HG03066 (cell line): ENCODE results near the gene TRIM59.
"Not testable (repeated sequence)": the region's sequence is repeated elsewhere in the genome, so short reads cannot be mapped to it uniquely, and the experiment has no call there.

Experiments
- ATAC-seq: cut with Tn5 transposase; IDR thresholded peaks from one replicate; pipeline ENCODE4 v1.9.1; 2021; ENCODE audit warnings: low read depth; ENCODE audit not compliant: unreplicated experiment

Gene TRIM59

GRCh38 chr3:160459450-160459970, 9.9 kb upstream of the TRIM59 start:
- no peak for ATAC-seq

- ATAC-seq, result no peak
Measured at GRCh38 chr3:160458151-160458550, 8.6 kb upstream of the TRIM59 start.

- no peak for ATAC-seq
Measured at GRCh38 chr3:160455846-160456245, 6.3 kb upstream of the TRIM59 start.

GRCh38 chr3:160454995-160455394, 5.4 kb upstream of the TRIM59 start:
- ATAC-seq, result no peak

- ATAC-seq, result not testable (repeated sequence)
Measured at GRCh38 chr3:160452251-160452650, 2.7 kb upstream of the TRIM59 start.

GRCh38 chr3:160451602-160452001, 2.0 kb upstream of the TRIM59 start:
- ATAC-seq, result no peak

GRCh38 chr3:160450846-160451245, 1.3 kb upstream of the TRIM59 start:
- no peak for ATAC-seq

- ATAC-seq, result peak; percentile 33
Measured at GRCh38 chr3:160448845-160449635, 546 bp downstream of the TRIM59 start.

GRCh38 chr3:160447544-160447943, 2.0 kb downstream of the TRIM59 start:
- no peak for ATAC-seq

- no peak for ATAC-seq
Measured at GRCh38 chr3:160446522-160447056, 3.0 kb downstream of the TRIM59 start.

- ATAC-seq, result no peak
Measured at GRCh38 chr3:160445854-160446253, 3.7 kb downstream of the TRIM59 start.

- no peak for ATAC-seq
Measured at GRCh38 chr3:160444411-160444810, 5.2 kb downstream of the TRIM59 start.

- no peak for ATAC-seq
Measured at GRCh38 chr3:160440687-160441086, 8.9 kb downstream of the TRIM59 start.

GRCh38 chr3:160437083-160437455, 12.5 kb downstream of the TRIM59 start:
- ATAC-seq, result no peak

GRCh38 chr3:160435747-160436146, 13.8 kb downstream of the TRIM59 start:
- ATAC-seq, result no peak

GRCh38 chr3:160435095-160435494, 14.5 kb downstream of the TRIM59 start:
- ATAC-seq, result no peak

GRCh38 chr3:160434071-160434470, 15.5 kb downstream of the TRIM59 start:
- no peak for ATAC-seq

GRCh38 chr3:160427832-160428424, 21.7 kb downstream of the TRIM59 start:
- ATAC-seq, result no peak

GRCh38 chr3:160417311-160417710, 32.3 kb downstream of the TRIM59 start:
- no peak for ATAC-seq

GRCh38 chr3:160413613-160414248, 35.9 kb downstream of the TRIM59 start:
- peak; percentile 87 for ATAC-seq

- ATAC-seq, result no peak
Measured at GRCh38 chr3:160412477-160412876, 37.1 kb downstream of the TRIM59 start.
